ENCODE results near the gene RASSF7.
"Not testable (repeated sequence)": the region's sequence is repeated elsewhere in the genome, so short reads cannot be mapped to it uniquely, and the experiment has no call there.

DNA sequence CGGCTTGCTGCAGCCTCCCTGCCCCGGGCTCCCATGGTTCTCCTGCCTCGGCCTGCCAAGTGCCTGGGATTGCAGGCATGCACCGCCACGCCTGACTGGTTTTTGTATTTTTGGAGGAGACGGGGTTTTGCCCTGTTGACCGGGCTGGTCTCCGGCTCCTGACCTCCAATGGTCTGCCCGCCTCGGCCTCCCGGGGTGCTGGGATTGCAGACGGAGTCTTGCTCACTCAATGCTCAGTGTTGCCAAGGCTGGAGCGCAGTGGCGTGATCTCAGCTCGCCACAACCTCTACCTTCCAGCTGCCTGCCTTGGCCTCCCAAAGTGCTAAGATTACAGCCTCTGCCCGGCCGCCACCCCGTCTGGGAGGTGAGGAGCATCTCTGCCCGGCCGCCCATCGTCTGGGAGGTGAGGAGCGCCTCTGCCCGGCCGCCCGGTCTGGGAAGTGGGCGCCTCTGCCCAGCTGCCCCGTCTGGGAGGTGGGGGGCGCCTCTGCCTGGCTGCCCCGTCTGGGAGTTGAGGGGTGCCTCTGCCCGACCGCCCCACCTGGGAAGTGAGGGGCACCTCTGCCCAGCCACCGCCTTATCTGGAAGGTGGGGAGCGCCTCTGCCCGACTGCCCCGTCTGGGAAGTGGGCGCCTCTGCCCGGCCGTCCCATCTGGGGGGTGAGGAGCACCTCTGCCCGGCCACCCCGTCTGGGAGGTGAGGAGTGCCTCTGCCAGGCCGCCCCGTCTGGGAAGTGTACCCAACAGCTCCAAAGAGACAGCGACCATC, 43.7 kb upstream of the RASSF7 start:
- TF ChIP-seq, protein P1, sequence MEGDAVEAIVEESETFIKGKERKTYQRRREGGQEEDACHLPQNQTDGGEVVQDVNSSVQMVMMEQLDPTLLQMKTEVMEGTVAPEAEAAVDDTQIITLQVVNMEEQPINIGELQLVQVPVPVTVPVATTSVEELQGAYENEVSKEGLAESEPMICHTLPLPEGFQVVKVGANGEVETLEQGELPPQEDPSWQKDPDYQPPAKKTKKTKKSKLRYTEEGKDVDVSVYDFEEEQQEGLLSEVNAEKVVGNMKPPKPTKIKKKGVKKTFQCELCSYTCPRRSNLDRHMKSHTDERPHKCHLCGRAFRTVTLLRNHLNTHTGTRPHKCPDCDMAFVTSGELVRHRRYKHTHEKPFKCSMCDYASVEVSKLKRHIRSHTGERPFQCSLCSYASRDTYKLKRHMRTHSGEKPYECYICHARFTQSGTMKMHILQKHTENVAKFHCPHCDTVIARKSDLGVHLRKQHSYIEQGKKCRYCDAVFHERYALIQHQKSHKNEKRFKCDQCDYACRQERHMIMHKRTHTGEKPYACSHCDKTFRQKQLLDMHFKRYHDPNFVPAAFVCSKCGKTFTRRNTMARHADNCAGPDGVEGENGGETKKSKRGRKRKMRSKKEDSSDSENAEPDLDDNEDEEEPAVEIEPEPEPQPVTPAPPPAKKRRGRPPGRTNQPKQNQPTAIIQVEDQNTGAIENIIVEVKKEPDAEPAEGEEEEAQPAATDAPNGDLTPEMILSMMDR (IDR thresholded peaks at IDR 0.05; ENCODE audit: poor library complexity, severe bottlenecking) = not testable (repeated sequence)
- TF ChIP-seq TAF1 (IDR thresholded peaks at IDR 0.05; ENCODE audit: low read depth); RAD21 (conservative IDR thresholded peaks at IDR 0.05); EZH2 (IDR thresholded peaks at IDR 0.05; ENCODE audit: borderline replicate concordance, insufficient read depth, low read length, poor library complexity, severe bottlenecking); MXI1 (conservative IDR thresholded peaks at IDR 0.05; ENCODE audit: poor library complexity, severe bottlenecking); EP300 (conservative IDR thresholded peaks at IDR 0.05; ENCODE audit: poor library complexity, severe bottlenecking); POLR2AphosphoS5 (IDR thresholded peaks at IDR 0.05); SMC3 (conservative IDR thresholded peaks at IDR 0.05; ENCODE audit: poor library complexity): not testable (repeated sequence)
